ENCODE measurements around the gene ZBTB7B.

The ZBTB7B gene

GRCh38 chr1:155002464-155003226, at the start of gene ZBTB7B:
Gene ZBTB7B, plus strand, starts transcription at chr1:155002802. Its CDS starts 11,859 bp downstream, at chr1:155014661.
- no peak for DNase-seq (ENCODE audit: low read depth)

GRCh38 chr1:154953611-154954038, 49.0 kb upstream of the ZBTB7B start:
- DNase-seq (ENCODE audit: low read depth), result no peak

GRCh38 chr1:154954541-154954940, 48.1 kb upstream of the ZBTB7B start:
- no peak for DNase-seq (ENCODE audit: low read depth)

- DNase-seq (ENCODE audit: low read depth), result no peak
These were observed 47.4 kb upstream of the ZBTB7B start for GRCh38 chr1:154955039-154955717.

GRCh38 chr1:154955718-154956543, 46.7 kb upstream of the ZBTB7B start, which contains the start of gene PBXIP1:
Gene PBXIP1, minus strand, starts transcription at chr1:154956099. Its CDS starts 2,378 bp downstream, at chr1:154953721.
- DNase-seq (ENCODE audit: low read depth), result no peak

GRCh38 chr1:154956544-154956941, 46.1 kb upstream of the ZBTB7B start:
- no peak for DNase-seq (ENCODE audit: low read depth)

- DNase-seq (ENCODE audit: low read depth), result no peak
These were observed 45.4 kb upstream of the ZBTB7B start for GRCh38 chr1:154957091-154957657.

GRCh38 chr1:154958036-154958435, 44.6 kb upstream of the ZBTB7B start:
- no peak for DNase-seq (ENCODE audit: low read depth)

GRCh38 chr1:154958681-154959425, 43.7 kb upstream of the ZBTB7B start:
- no peak for DNase-seq (ENCODE audit: low read depth)

- DNase-seq (ENCODE audit: low read depth), result no peak
These were observed 43.2 kb upstream of the ZBTB7B start for GRCh38 chr1:154959426-154959780.

- DNase-seq (ENCODE audit: low read depth), result no peak
These were observed 42.0 kb upstream of the ZBTB7B start for GRCh38 chr1:154960446-154961136.

- peak; percentile 84 for DNase-seq (ENCODE audit: low read depth)
These were observed 41.1 kb upstream of the ZBTB7B start, which contains the start of gene PYGO2 for GRCh38 chr1:154961207-154962155. Gene PYGO2, minus strand, starts transcription at chr1:154961782. Its CDS starts 206 bp downstream, at chr1:154961576.

GRCh38 chr1:154962156-154962749, 40.3 kb upstream of the ZBTB7B start:
- DNase-seq (ENCODE audit: low read depth), result no peak

- no peak for DNase-seq (ENCODE audit: low read depth)
These were observed 39.7 kb upstream of the ZBTB7B start for GRCh38 chr1:154962795-154963330.

- DNase-seq (ENCODE audit: low read depth), result no peak
These were observed 39.0 kb upstream of the ZBTB7B start for GRCh38 chr1:154963643-154964042.

- no peak for DNase-seq (ENCODE audit: low read depth)
These were observed 38.2 kb upstream of the ZBTB7B start for GRCh38 chr1:154964359-154964758.

GRCh38 chr1:154966111-154966510, 36.5 kb upstream of the ZBTB7B start:
- no peak for DNase-seq (ENCODE audit: low read depth)

- DNase-seq (ENCODE audit: low read depth), result no peak
These were observed 35.2 kb upstream of the ZBTB7B start for GRCh38 chr1:154967331-154967950.
